ENCODE data around the gene ZNF726.
A peak's percentile ranks its signal among the peaks of the same experiment; 100 is the strongest.
"Not testable (repeated sequence)": the region's sequence is repeated elsewhere in the genome, so short reads cannot be mapped to it uniquely, and the experiment has no call there.

The ZNF726 gene

GRCh38 chr19:23914402-23915286, at the start of gene ZNF726:
Gene ZNF726, plus strand, starts transcription at chr19:23914886. Its CDS starts 109 bp downstream, at chr19:23914995.
- DNase-seq = peak; percentile 52

- DNase-seq = no peak
These were observed 46.8 kb upstream of the ZNF726 start for GRCh38 chr19:23867895-23868294.

GRCh38 chr19:23868630-23869029, 46.1 kb upstream of the ZNF726 start:
- no peak for DNase-seq

GRCh38 chr19:23872282-23872919, 42.3 kb upstream of the ZNF726 start:
- no peak for DNase-seq

DNA sequence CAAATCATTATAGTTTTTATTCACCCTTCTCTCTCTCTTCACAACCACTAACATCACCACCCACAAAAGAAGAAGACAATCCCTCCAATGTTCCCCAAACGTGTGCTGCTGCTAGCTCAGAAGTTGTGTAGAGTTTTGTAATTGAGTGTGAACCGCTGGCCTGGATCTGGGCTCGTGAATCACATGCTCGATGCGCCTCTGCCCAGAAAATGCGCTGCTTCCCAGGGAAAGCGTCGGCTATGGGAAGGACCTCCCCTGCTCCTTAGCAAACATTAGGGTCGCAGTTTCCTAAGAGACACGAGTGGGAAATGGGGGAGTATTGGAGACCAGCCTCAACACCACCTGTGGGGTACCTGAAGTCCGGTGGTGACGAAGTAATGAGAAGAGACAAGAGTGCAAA, 38.4 kb upstream of the ZNF726 start:
- DNase-seq = no peak

- DNase-seq = not testable (repeated sequence)
These were observed 37.9 kb upstream of the ZNF726 start for GRCh38 chr19:23876756-23877155.

GRCh38 chr19:23882493-23882892, 32.2 kb upstream of the ZNF726 start:
- DNase-seq = no peak

DNA sequence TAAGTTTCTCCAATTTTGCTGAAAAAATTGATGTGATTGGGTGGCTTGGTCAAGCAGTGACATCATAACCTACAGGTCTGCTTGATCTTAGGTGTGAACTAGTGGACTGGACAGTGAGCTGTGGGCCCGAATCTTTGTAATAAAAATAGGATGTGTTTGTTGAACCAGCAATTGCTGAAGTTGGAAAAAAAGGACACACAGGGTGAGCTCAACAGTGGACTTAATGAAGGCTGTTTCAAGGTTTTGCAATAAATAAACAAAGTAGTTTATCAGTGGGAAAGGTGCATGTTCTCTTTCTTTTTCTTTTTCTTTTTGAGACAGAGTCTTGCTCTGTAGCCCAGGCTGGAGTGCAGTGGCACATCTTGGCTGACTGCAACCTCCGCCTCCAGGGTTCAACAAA, 30.3 kb upstream of the ZNF726 start:
- DNase-seq = no peak

DNA sequence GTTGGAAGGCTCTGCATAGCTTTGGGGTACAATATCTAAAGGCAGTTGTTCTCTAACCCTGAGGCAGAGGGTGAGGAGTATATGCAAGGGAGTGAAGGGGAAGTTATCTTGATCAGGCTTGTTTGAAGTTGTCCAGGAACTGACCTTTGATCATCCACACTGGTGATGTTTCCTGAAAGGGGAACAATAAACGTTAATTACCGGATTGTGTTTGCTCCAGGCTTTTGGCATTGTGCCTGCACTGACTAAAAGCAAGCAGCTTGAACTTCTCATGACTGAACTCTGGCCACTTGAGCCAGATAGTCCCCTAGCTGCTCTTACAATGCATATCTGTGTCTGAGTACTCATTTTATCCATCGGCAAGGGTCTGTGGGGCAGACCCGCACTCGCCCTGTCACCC, 27.0 kb upstream of the ZNF726 start:
- DNase-seq = no peak

DNA sequence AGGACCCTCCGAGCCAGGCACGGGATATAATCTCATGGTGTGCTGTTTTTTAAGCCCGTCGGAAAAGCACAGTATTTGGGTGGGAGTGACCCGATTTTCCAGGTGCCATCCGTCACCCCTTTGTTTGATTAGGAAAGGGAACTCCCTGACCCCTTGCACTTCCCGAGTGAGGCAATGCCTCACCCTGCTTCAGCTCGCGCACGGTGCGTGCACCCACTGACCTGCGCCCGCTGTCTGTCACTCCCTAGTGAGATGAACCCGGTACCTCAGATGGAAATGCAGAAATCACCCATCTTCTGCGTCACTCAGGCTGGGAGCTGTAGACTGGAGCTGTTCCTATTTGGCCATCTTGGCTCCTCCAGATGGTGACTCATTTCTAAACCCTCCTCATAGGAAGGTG, 18.6 kb upstream of the ZNF726 start:
- DNase-seq = not testable (repeated sequence)

DNA sequence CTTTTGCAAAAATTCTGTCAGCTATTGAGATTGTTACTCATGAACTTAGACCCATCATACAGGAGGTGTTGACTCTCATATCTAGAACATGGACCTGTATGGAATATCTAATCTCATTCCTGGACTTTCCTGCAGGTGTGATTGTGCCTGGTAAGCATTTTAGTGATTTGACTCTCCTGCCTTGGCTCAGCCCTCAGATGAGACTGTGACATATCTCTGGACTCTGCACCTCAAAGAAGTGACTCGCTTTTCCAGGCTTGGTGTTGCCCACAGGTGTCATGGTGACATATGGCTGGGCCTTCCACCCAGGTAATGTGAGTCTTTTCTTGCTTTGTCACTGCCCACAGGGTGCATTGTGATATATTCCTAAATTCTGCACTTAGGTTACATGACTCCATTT, 17.8 kb upstream of the ZNF726 start:
- no peak for DNase-seq

DNA sequence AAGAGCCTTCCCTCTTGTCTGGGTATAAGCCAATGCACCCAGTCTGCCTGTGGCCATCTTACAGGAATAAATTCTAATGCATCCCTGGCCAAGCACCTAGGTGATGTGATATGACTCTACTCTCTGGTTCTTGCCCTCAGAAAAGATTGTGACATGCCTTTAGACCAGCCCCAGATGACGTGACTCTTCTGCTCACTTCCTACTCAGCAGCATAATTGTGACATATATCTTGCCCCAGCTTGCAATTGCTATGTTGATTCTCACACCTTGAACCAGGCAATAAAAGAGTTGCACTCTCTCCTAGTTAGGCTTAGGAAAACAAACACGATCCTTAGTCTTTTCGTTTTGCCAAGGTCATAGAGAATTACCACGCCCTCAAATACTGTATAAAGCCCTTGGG, 13.3 kb upstream of the ZNF726 start:
- DNase-seq = no peak

DNA sequence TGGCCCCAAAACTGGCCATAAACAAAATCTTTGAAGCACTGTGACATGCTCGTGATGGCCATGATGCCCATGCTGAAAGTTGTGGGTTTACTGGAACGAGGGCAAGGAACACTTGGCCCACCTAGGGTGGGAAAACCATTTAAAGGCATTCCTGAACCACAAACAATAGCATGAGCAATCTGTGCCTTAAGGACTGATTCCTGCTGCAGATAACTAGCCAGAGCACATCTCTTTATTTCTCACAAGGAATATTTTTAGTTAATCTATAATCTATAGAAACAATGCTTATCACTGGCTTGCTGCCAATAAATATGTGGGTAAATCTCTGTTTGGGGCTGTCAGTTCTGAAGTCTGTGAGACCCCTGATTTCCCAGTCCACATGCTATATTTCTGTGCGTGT, 10.3 kb upstream of the ZNF726 start:
- no peak for DNase-seq

DNA sequence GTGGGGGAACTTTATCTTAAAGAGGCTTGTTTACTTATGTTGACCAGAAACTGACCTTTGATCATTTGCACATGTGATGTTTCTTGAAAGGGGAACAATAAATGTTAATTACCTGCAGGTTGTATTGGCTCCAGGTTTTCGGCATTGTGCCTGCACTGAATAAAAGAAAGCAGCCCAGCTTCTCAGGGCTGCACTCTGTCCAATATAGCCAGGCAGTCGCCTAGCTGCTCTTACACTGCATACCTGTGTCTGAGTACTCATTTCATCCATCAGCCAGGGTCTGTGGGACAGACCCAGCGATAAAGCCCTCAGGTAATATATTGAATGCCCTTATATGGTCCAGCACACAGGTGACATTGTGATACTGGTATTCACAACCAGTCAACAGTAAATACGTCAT, 8.9 kb upstream of the ZNF726 start:
- DNase-seq = no peak

- DNase-seq = no peak
These were observed 7.9 kb upstream of the ZNF726 start for GRCh38 chr19:23906835-23907234.

- no peak for DNase-seq
These were observed 6.5 kb upstream of the ZNF726 start for GRCh38 chr19:23908165-23908564.

DNA sequence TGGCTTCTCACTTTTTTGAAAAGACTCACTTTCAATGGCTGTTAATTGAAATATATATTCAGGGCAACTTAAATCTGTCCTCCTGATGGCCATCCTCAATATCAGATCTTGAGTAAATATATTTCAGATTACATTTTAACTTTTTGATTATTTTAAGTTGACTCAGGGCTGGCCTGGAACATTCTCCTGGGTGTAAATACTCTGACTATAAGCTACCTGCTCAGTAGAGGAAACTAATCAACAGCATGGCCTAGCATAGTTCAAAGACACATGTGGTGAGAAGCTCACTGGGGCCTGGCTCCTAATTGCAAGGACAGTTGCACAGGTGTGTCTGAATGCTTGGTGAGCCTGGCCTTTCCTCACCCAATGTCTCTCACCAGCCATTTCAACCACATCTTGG, 5.5 kb upstream of the ZNF726 start:
- no peak for DNase-seq

DNA sequence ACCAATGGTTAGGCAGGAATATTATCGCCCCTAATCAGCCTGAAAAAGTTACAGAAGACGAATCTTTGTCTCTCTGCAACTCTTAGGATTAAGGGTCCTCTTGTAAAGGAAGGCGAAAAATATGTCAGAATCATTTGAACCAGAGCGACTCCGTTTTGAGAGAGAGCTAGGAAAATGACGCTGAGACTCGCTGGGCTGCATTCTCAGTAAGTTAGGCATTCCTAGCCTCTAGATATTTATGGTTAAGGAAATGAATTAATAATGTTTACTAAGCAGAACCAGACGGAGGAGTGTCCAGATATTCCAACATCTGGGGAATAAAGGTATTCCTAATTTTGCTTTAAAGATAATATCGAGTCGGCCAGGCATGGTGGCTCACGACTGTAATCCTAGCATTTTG, 755 bp upstream of the ZNF726 start:
- DNase-seq = no peak

DNA sequence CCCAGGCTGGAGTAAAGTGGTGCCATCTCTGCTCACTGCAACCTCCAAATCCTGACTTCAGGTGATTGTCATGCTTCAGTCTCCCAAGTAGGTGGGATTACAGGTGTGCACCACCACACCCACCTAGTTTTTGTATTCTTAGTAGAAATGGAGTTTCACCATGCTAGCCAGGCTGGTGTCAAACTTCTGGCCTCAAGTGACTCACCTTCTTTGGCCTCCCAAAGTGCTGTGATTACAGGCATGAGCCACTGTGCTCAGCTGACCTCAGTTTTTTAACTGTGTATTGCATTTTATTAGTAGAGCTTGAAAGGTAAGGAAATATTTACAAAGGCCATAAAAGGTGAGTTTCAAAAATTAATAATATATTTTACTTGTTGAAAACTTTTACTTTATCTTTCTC, 2.3 kb downstream of the ZNF726 start:
- no peak for DNase-seq

- no peak for DNase-seq
These were observed 3.2 kb downstream of the ZNF726 start for GRCh38 chr19:23917856-23918255.

DNA sequence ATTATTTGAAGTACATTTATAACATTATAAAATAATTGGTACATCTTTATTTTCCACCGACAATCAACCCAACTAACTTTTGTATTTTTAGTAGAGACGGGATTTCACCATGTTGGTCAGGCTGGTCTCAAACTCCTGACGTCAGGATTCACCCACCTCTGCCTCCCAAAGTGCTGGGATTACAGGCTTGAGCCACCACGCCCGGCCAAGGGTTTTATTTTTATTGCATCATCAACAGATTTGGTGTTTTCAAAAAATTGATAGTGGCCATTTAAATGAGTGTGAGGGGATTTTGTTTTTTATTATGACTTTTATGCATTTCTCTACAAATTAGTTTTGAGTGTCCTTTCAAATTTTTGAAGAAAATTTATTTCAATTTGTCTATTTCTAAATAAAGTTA, 10.6 kb downstream of the ZNF726 start:
- no peak for DNase-seq

DNA sequence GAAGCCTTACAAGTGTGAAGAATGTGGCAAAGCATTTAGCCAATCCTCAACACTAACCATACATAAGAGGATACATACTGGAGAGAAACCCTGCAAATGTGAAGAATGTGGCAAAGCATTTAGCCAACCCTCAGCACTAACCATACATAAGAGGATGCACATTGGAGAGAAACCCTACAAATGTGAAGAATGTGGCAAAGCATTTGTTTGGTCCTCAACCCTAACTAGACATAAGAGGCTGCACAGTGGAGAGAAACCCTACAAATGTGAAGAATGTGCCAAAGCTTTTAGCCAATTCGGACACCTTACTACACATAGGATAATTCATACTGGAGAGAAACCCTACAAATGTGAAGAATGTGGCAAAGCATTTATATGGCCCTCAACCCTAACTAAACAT, 18.2 kb downstream of the ZNF726 start:
- DNase-seq = no peak

DNA sequence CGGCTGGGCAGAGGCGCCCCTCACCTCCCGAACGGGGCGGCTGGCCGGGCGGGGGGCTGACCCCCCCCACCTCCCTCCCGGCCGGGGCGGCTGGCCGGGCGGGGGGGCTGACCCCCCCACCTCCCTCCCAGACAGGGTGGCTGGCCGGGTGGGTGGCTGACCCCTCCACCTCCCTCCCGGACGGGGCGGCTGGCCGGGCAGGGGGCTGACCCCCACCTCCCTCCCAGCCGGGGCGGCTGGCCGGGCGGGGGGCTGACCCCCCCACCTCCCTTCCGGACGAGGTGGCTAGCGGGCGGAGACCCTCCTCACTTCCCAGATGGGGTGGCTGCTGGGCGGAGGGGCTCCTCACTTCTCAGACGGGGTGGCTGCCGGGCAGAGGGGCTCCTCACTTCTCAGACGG, 22.3 kb downstream of the ZNF726 start:
- DNase-seq = not testable (repeated sequence)

GRCh38 chr19:23943411-23943810, 28.7 kb downstream of the ZNF726 start:
- no peak for DNase-seq

GRCh38 chr19:23946569-23946968, 31.9 kb downstream of the ZNF726 start:
- no peak for DNase-seq
